ENCODE results near the gene NEK7. TPM values are rescaled to one million over a fixed set of nuclear protein-coding genes. Genes with fewer than 3 reads are reported as not detected.

NEK7 gene
- total RNA-seq, 1 donor from 2014 or later: 40.3 TPM

- no peak for FAIRE-seq
- TF ChIP-seq, protein P1, sequence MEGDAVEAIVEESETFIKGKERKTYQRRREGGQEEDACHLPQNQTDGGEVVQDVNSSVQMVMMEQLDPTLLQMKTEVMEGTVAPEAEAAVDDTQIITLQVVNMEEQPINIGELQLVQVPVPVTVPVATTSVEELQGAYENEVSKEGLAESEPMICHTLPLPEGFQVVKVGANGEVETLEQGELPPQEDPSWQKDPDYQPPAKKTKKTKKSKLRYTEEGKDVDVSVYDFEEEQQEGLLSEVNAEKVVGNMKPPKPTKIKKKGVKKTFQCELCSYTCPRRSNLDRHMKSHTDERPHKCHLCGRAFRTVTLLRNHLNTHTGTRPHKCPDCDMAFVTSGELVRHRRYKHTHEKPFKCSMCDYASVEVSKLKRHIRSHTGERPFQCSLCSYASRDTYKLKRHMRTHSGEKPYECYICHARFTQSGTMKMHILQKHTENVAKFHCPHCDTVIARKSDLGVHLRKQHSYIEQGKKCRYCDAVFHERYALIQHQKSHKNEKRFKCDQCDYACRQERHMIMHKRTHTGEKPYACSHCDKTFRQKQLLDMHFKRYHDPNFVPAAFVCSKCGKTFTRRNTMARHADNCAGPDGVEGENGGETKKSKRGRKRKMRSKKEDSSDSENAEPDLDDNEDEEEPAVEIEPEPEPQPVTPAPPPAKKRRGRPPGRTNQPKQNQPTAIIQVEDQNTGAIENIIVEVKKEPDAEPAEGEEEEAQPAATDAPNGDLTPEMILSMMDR (IDR thresholded peaks at IDR 0.05; ENCODE audit: insufficient read depth, low read length, severe bottlenecking): no peak
- H3K36me3 ChIP-seq (ENCODE audit: control insufficient read depth, insufficient read depth, low read length): no peaks in the 10 kb centered on the region
- DNase-seq (ENCODE audit: low read depth): no peak
- no peak overlapping the region for H3K4me3 ChIP-seq (ENCODE audit: low read depth, low read length)
- no peaks in the 10 kb centered on the region for H3K27me3 ChIP-seq (ENCODE audit: control insufficient read depth, insufficient read depth, low read length)
These were observed 84.8 kb downstream of the NEK7 start for GRCh38 chr1:198241553-198241952.

DNA sequence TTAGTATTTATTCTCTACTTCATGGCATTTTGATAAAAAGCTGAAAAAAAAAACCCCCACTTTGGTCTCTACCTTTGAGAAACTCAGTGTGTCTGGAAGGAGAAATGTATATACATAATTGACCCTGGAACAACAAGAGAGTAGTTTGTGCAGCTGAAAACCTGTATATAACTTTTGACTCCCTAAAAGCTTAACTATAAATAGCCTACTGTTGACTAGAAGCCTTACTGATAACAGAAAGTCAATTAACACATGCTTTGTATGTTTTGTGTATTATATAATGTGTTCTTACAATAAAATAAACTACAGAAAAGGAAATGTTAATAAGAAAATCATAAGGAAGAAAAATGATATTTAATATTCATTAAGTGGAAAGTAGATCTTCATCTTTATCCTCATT is 88.0 kb downstream of the NEK7 start:
- FAIRE-seq: no peak
- TF ChIP-seq, protein P1 (IDR thresholded peaks at IDR 0.05; ENCODE audit: insufficient read depth, low read length, severe bottlenecking): no peak
- Histone ChIP-seq H3K4me3 (ENCODE audit: low read depth, low read length) (no peak overlapping the region), H3K36me3 (ENCODE audit: control insufficient read depth, insufficient read depth, low read length) (no peaks in the 10 kb centered on the region), H3K27me3 (ENCODE audit: control insufficient read depth, insufficient read depth, low read length) (no peaks in the 10 kb centered on the region)
- DNase-seq (ENCODE audit: low read depth): no peak

GRCh38 chr1:198245379-198245778 is 88.6 kb downstream of the NEK7 start:
- FAIRE-seq (no peak), DNase-seq (ENCODE audit: low read depth) (no peak)
- TF ChIP-seq, protein P1 (IDR thresholded peaks at IDR 0.05; ENCODE audit: insufficient read depth, low read length, severe bottlenecking): no peak
- H3K4me3 ChIP-seq (ENCODE audit: low read depth, low read length): no peak overlapping the region
- H3K27me3 ChIP-seq (ENCODE audit: control insufficient read depth, insufficient read depth, low read length): no peaks in the 10 kb centered on the region
- no peaks in the 10 kb centered on the region for H3K36me3 ChIP-seq (ENCODE audit: control insufficient read depth, insufficient read depth, low read length)

DNA sequence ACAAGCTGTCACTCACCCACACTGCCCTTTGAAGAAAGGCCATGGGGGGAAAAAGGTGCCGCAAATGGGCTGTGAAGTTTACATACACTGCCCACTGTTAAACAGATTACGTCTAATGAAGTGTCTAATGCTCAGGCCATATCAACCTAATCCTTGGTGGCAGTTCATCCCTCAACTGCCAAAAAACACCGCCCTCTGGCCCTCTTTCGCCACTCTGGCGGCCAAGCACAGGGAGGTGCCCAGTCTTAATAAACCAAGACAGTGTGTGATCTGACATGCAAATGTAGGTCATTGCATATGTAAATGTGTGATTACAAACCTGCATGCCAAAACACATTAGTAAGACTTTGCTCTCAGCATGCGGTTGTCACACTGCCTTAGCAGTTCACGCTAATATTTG is 89.5 kb downstream of the NEK7 start:
- TF ChIP-seq, protein P1 (IDR thresholded peaks at IDR 0.05; ENCODE audit: insufficient read depth, low read length, severe bottlenecking): no peak
- H3K36me3 ChIP-seq (ENCODE audit: control insufficient read depth, insufficient read depth, low read length): no peaks in the 10 kb centered on the region
- no peak overlapping the region for H3K4me3 ChIP-seq (ENCODE audit: low read depth, low read length)
- no peak for FAIRE-seq
- DNase-seq (ENCODE audit: low read depth): no peak
- H3K27me3 ChIP-seq (ENCODE audit: control insufficient read depth, insufficient read depth, low read length): no peaks in the 10 kb centered on the region

GRCh38 chr1:198253259-198253658 is 96.5 kb downstream of the NEK7 start:
- no peak overlapping the region for H3K4me3 ChIP-seq (ENCODE audit: low read depth, low read length)
- no peak for FAIRE-seq
- TF ChIP-seq, protein P1 (IDR thresholded peaks at IDR 0.05; ENCODE audit: insufficient read depth, low read length, severe bottlenecking): no peak

GRCh38 chr1:198253668-198254067 is 96.9 kb downstream of the NEK7 start:
- Histone ChIP-seq H3K27me3 (ENCODE audit: control insufficient read depth, insufficient read depth, low read length) (no peaks in the 10 kb centered on the region), H3K4me3 (ENCODE audit: low read depth, low read length) (no peak overlapping the region), H3K36me3 (ENCODE audit: control insufficient read depth, insufficient read depth, low read length) (no peaks in the 10 kb centered on the region)
- FAIRE-seq: no peak
- TF ChIP-seq, protein P1 (IDR thresholded peaks at IDR 0.05; ENCODE audit: insufficient read depth, low read length, severe bottlenecking): no peak
- DNase-seq (ENCODE audit: low read depth): peak; percentile 81

More at GRCh38 chr1:198253259-198253658, 96.5 kb downstream of the NEK7 start:
- peak; percentile 41 for DNase-seq (ENCODE audit: low read depth)
- Histone ChIP-seq H3K36me3 (ENCODE audit: control insufficient read depth, insufficient read depth, low read length) (no peaks in the 10 kb centered on the region), H3K27me3 (ENCODE audit: control insufficient read depth, insufficient read depth, low read length) (no peaks in the 10 kb centered on the region)
